NCI-H1436 treated with DMSO at 0.1 percent for 48 hours (cell line): ENCODE data around the gene NTN3.
"Not testable (repeated sequence)": the region's sequence is repeated elsewhere in the genome, so short reads cannot be mapped to it uniquely, and the experiment has no call there.

Source experiments
- DNase-seq: peaks from one replicate; lab custom pipeline; 2025; lab: John Stamatoyannopoulos, UW

NTN3 gene

GRCh38 chr16:2441143-2441804, 29.8 kb upstream of the NTN3 start:
- DNase-seq = not testable (repeated sequence)

- DNase-seq = no peak
Observed at GRCh38 chr16:2443555-2443954, 27.5 kb upstream of the NTN3 start.

- DNase-seq = no peak
Observed at GRCh38 chr16:2447920-2448583, 23.0 kb upstream of the NTN3 start.

- DNase-seq = no peak
Observed at GRCh38 chr16:2449118-2449517, 22.0 kb upstream of the NTN3 start.

GRCh38 chr16:2450535-2450934, 20.6 kb upstream of the NTN3 start:
- no peak for DNase-seq

GRCh38 chr16:2450975-2451381, 20.1 kb upstream of the NTN3 start:
- no peak for DNase-seq

GRCh38 chr16:2451851-2452320, 19.2 kb upstream of the NTN3 start:
- DNase-seq = no peak

- no peak for DNase-seq
Observed at GRCh38 chr16:2452650-2453049, 18.4 kb upstream of the NTN3 start.

- DNase-seq = no peak
Observed at GRCh38 chr16:2455081-2455845, 15.8 kb upstream of the NTN3 start.

- no peak for DNase-seq
Observed at GRCh38 chr16:2456551-2457153, 14.4 kb upstream of the NTN3 start.

GRCh38 chr16:2457267-2457666, 13.8 kb upstream of the NTN3 start:
- DNase-seq = no peak

- DNase-seq = no peak
Observed at GRCh38 chr16:2457946-2458345, 13.2 kb upstream of the NTN3 start.

- DNase-seq = no peak
Observed at GRCh38 chr16:2458887-2459646, 12.0 kb upstream of the NTN3 start.

GRCh38 chr16:2459647-2460390, 11.3 kb upstream of the NTN3 start, which contains the start of gene TEDC2:
Gene TEDC2 (plus strand): TSS chr16:2460109. CDS start chr16:2460145, 36 bp downstream.
- DNase-seq = peak; percentile 77

- no peak for DNase-seq
Observed at GRCh38 chr16:2460391-2460713, 10.7 kb upstream of the NTN3 start.

GRCh38 chr16:2460916-2461315, 10.2 kb upstream of the NTN3 start:
- DNase-seq = no peak

GRCh38 chr16:2462031-2462866, 8.8 kb upstream of the NTN3 start:
- DNase-seq = no peak

GRCh38 chr16:2464333-2464732, 6.8 kb upstream of the NTN3 start:
- DNase-seq = no peak

GRCh38 chr16:2465653-2466415, 5.3 kb upstream of the NTN3 start:
- DNase-seq = no peak
